Measurements from ENCODE around the gene PTCHD1.

Gene PTCHD1

DNA sequence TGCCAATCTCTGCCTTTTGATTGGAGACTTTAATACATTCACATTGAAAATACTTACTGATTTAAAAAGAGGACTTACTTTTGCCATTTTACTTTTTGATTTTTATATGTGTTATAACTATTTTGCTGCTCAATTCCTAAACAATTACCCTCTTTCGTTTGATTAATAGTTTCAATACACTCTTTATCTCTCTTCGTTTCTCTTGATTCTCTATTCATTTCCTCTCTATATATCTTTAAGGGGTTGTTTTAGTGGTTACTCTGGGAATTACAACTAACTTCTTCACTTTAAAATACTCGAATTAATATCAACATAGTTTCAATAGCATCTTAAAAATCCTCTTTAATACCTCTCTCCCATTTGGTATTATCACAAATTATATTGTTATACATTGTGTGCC, 116.6 kb downstream of the PTCHD1 start:
- TF ChIP-seq MYC (IDR thresholded peaks at IDR 0.05; ENCODE audit: low read depth, low read length) (no peak), POLR2A (IDR thresholded peaks at IDR 0.05; ENCODE audit: extremely low read depth, insufficient read length) (no peak)
- TF ChIP-seq, protein P1, sequence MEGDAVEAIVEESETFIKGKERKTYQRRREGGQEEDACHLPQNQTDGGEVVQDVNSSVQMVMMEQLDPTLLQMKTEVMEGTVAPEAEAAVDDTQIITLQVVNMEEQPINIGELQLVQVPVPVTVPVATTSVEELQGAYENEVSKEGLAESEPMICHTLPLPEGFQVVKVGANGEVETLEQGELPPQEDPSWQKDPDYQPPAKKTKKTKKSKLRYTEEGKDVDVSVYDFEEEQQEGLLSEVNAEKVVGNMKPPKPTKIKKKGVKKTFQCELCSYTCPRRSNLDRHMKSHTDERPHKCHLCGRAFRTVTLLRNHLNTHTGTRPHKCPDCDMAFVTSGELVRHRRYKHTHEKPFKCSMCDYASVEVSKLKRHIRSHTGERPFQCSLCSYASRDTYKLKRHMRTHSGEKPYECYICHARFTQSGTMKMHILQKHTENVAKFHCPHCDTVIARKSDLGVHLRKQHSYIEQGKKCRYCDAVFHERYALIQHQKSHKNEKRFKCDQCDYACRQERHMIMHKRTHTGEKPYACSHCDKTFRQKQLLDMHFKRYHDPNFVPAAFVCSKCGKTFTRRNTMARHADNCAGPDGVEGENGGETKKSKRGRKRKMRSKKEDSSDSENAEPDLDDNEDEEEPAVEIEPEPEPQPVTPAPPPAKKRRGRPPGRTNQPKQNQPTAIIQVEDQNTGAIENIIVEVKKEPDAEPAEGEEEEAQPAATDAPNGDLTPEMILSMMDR (IDR thresholded peaks at IDR 0.05; ENCODE audit: low read depth, low read length) = no peak
- TF ChIP-seq, protein P2, sequence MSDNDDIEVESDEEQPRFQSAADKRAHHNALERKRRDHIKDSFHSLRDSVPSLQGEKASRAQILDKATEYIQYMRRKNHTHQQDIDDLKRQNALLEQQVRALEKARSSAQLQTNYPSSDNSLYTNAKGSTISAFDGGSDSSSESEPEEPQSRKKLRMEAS (IDR thresholded peaks at IDR 0.05; ENCODE audit: low read depth, low read length) = no peak
- H3K4me3 ChIP-seq (ENCODE audit: low read depth, low read length) = no peak overlapping the region
- DNase-seq (ENCODE audit: low read depth) = no peak
